ENCODE data around the gene ZYG11A.
A peak's percentile ranks its signal among the peaks of the same experiment; 100 is the strongest.
"Not testable (repeated sequence)": the region's sequence is repeated elsewhere in the genome, so short reads cannot be mapped to it uniquely, and the experiment has no call there.

ZYG11A gene

DNA sequence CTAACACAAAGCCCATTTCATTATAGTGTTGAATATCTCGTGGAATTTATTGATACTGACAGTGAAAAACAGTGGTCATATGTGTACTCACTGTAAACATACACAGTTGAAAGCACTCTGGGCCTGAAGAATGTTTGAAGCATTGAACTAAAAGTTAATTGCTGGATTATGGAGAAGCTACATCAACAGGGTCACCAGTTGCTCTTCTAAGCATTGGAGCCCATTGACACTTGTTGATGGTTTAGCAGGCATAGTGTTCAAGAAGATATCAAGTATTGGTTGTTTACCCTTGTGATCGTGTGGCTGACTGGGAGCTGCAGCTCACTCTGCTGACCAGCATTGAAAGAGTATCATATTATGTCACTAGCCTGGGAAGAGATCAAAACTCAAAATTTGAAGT is 10.3 kb downstream of the ZYG11A start:
- POLR2A ChIA-PET (ENCODE audit: low non-redundant PET): interaction anchor here (0.5 kb wide), 1 partner anchor 18 kb away, joined by 4 read pairs; no protein-coding TSS in a partner anchor
- CTCF ChIA-PET: no interaction called here
- TF ChIP-seq, protein P1, sequence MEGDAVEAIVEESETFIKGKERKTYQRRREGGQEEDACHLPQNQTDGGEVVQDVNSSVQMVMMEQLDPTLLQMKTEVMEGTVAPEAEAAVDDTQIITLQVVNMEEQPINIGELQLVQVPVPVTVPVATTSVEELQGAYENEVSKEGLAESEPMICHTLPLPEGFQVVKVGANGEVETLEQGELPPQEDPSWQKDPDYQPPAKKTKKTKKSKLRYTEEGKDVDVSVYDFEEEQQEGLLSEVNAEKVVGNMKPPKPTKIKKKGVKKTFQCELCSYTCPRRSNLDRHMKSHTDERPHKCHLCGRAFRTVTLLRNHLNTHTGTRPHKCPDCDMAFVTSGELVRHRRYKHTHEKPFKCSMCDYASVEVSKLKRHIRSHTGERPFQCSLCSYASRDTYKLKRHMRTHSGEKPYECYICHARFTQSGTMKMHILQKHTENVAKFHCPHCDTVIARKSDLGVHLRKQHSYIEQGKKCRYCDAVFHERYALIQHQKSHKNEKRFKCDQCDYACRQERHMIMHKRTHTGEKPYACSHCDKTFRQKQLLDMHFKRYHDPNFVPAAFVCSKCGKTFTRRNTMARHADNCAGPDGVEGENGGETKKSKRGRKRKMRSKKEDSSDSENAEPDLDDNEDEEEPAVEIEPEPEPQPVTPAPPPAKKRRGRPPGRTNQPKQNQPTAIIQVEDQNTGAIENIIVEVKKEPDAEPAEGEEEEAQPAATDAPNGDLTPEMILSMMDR (conservative IDR thresholded peaks at IDR 0.05; ENCODE audit: low read depth): no peak
- DNase-seq (ENCODE audit: low spot score): no peak
- H3K27ac ChIP-seq: no peak overlapping the region

- no peak for DNase-seq (ENCODE audit: low spot score)
- CTCF ChIA-PET: interaction anchor here (0.6 kb wide), 1 partner anchor 1259 kb away, joined by 3 read pairs; no protein-coding TSS in a partner anchor
- TF ChIP-seq, protein P1 (conservative IDR thresholded peaks at IDR 0.05; ENCODE audit: low read depth): no peak
- H3K27ac ChIP-seq: no peak overlapping the region
- POLR2A ChIA-PET (ENCODE audit: low non-redundant PET): no interaction called here
Observed at GRCh38 chr1:52855584-52855983, 13.0 kb downstream of the ZYG11A start.

DNA sequence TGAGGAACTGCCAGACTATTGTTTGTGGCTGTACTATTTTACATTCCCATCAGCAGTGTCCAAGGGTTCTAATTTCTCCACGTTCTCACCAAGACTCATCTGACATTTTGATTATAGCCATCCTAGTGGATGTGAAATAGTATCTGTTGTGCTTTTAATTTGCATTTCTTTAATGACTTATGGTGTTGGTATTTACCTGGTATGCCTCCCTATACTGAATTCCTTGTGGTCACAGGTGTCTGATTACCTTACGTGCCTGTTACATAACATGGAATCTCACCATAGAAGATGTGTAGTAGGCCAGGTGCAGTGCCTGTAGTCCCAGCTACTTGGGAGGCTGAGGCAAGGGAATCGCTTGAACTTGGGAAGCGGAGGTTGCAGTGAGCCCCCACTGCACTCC is 13.5 kb downstream of the ZYG11A start:
- TF ChIP-seq, protein P1 (conservative IDR thresholded peaks at IDR 0.05; ENCODE audit: low read depth): no peak
- ChIA-PET CTCF (interaction anchor here (0.6 kb wide), 1 partner anchor 1259 kb away, joined by 3 read pairs; no protein-coding TSS in a partner anchor), POLR2A (ENCODE audit: low non-redundant PET) (no interaction called here)
- DNase-seq (ENCODE audit: low spot score): peak; percentile 49
- H3K27ac ChIP-seq: no peak overlapping the region

DNA sequence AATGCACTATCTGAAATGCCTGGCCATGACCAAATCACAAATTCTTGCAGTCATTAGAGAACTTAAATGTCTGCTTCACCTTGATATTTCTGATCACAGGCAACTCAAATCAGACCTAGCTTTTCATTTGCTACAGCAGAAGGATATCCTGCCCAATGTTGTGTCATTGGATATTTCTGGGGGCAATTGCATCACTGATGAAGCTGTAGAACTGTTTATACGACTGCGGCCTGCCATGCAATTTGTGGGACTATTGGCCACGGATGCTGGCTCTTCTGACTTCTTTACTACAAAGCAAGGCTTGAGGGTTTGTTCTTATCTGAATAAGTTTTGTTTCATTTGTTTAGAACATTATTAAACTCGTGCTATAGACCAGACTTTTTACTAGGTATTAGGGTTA is 14.9 kb downstream of the ZYG11A start:
- ChIA-PET CTCF (no interaction called here), POLR2A (ENCODE audit: low non-redundant PET) (no interaction called here)
- no peak overlapping the region for H3K27ac ChIP-seq
- no peak for DNase-seq (ENCODE audit: low spot score)
- TF ChIP-seq, protein P1 (conservative IDR thresholded peaks at IDR 0.05; ENCODE audit: low read depth): no peak

GRCh38 chr1:52862666-52863458 is 20.3 kb downstream of the ZYG11A start:
- TF ChIP-seq, protein P1 (conservative IDR thresholded peaks at IDR 0.05; ENCODE audit: low read depth): no peak
- POLR2A ChIA-PET (ENCODE audit: low non-redundant PET): no interaction called here
- no peak overlapping the region for H3K27ac ChIP-seq
- CTCF ChIA-PET: interaction anchor here (0.6 kb wide), 1 partner anchor 20 kb away, joined by 3 read pairs; no protein-coding TSS in a partner anchor
- DNase-seq (ENCODE audit: low spot score): no peak

DNA sequence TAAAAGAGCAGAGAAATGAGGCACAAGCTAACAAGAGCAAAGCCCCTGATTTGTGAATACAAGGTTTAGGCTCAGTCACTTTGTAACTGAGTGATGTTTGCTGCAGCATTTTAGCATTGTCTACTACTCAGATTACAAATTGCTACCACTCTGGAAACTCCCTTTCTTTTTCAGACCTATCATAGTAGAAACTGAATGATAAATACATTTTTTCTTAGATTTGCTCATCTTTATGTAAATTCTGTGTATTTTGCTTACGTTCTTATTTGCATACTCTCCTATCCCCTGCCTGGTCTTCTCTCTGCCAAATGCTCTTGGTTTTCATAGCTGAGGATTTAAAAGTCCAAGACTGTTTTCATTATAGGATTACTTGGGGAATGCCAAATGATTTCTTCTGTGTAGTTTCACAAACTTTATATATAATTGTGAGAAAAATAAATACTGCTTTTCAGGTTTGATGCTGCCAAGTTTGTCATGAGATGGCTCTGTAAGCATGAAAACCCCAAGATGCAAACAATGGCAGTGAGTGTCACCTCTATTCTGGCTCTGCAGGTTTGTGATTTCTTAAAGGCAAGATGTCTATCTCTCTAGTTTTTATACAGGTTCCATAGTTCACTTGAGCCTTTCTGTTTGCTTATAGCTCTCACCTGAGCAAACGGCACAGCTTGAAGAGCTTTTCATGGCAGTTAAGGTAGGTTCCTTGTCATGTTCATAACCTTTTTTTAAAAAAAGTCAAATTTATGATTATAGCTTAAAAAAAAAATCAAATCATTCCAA is 24.7 kb downstream of the ZYG11A start:
- H3K27ac ChIP-seq: no peak overlapping the region
- CTCF ChIA-PET: no interaction called here
- TF ChIP-seq, protein P1 (conservative IDR thresholded peaks at IDR 0.05; ENCODE audit: low read depth): no peak
- POLR2A ChIA-PET (ENCODE audit: low non-redundant PET): interaction anchor here (0.6 to 0.7 kb wide), 2 partner anchors 25 to 50 kb away, joined by 4 to 6 read pairs; partner anchors contain the start of gene ZYG11A
- DNase-seq (ENCODE audit: low spot score): no peak

DNA sequence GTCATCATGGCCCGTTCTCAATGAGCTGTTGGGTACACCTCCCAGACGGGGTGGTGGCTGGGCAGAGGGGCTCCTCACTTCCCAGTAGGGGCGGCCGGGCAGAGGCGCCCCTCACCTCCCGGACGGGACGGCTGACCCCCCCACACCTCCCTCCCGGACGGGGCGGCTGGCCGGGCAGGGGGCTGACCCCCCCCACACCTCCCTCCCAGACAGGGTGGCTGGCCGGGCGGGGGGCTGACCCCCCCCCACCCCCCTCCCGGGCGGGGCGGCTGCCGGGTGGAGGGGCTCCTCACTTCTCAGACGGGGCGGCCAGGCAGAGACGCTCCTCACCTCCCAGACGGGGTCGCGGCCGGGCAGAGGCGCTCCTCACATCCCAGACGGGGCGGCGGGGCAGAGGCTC is 27.2 kb downstream of the ZYG11A start:
- H3K27ac ChIP-seq; CTCF ChIA-PET; DNase-seq (ENCODE audit: low spot score): not testable (repeated sequence)
- POLR2A ChIA-PET (ENCODE audit: low non-redundant PET): interaction anchor here (0.6 kb wide), 1 partner anchor 27 kb away, joined by 5 read pairs; the partner anchor contains the start of gene ZYG11A

All from RWPE1 (cell line).